ENCODE results near the gene CELSR3. TPM values are rescaled to one million over a fixed set of nuclear protein-coding genes. Genes with fewer than 3 reads are reported as not detected.

The CELSR3 gene
- total and polyA plus RNA-seq, 4 donors: 0.16 to 0.37 (median 0.26) TPM

DNA sequence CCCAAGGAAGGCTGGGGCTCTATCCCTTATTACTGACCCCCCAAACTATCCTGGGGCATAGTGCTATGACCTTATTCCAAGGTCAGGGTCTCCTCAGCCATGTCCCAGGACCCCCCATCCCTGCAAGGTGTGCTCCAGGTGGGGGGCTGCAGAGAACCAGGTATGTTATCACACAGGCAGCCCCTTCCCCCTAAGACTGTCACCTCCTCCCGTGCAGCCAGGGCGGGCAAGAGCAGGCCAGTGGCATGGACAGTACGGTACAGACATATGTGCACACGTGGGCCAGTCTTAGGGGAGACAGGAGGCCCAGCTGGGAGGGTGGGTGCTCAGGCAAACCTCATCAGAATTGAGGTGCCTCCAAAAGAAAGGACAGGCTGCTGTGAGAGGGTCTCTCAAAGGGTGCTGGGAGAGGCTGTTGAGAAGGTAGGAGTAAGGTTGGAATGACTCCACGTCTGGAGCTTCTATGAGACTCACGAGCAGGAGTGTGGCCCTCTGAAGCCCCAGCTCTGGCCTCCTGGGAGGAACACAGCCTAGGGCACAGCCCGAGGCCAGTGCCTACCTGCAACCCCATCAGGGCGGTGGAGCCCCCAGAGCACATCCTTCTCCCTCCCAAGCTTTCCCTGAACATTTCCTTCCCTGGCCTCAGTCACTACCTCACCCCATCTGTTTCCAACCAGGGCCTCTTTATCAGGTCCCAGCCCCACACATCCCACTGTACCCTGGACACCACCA, 65.8 kb downstream of the CELSR3 start:
- no peak for DNase-seq (ENCODE audit: low spot score)
- H3K27me3 ChIP-seq (ENCODE audit: control insufficient read depth in 4 of 4, insufficient read depth in 4 of 4, low read length in 3 of 4): no peaks in the 10 kb centered on the region
- H3K4me3 ChIP-seq (ENCODE audit: low read depth in 1 of 3, low read length in 3 of 3): no peak overlapping the region
- no peaks in the 10 kb centered on the region for H3K9me3 ChIP-seq (ENCODE audit: control insufficient read depth in 4 of 4, low read length in 3 of 4)
- TF ChIP-seq HNF4A (conservative IDR thresholded peaks at IDR 0.05): no peak
- no peak for TF ChIP-seq TAF1 (conservative IDR thresholded peaks at IDR 0.05)
- TF ChIP-seq MAX (IDR thresholded peaks at IDR 0.05): no peak
- no peak for TF ChIP-seq NR2F2 (IDR thresholded peaks at IDR 0.05)
- no peak for TF ChIP-seq GABPA (IDR thresholded peaks at IDR 0.05 in 1 of 2, conservative IDR thresholded peaks at IDR 0.05 in 1 of 2)
- no peak for TF ChIP-seq HNF4G (IDR thresholded peaks at IDR 0.05)
- TF ChIP-seq, protein P1, sequence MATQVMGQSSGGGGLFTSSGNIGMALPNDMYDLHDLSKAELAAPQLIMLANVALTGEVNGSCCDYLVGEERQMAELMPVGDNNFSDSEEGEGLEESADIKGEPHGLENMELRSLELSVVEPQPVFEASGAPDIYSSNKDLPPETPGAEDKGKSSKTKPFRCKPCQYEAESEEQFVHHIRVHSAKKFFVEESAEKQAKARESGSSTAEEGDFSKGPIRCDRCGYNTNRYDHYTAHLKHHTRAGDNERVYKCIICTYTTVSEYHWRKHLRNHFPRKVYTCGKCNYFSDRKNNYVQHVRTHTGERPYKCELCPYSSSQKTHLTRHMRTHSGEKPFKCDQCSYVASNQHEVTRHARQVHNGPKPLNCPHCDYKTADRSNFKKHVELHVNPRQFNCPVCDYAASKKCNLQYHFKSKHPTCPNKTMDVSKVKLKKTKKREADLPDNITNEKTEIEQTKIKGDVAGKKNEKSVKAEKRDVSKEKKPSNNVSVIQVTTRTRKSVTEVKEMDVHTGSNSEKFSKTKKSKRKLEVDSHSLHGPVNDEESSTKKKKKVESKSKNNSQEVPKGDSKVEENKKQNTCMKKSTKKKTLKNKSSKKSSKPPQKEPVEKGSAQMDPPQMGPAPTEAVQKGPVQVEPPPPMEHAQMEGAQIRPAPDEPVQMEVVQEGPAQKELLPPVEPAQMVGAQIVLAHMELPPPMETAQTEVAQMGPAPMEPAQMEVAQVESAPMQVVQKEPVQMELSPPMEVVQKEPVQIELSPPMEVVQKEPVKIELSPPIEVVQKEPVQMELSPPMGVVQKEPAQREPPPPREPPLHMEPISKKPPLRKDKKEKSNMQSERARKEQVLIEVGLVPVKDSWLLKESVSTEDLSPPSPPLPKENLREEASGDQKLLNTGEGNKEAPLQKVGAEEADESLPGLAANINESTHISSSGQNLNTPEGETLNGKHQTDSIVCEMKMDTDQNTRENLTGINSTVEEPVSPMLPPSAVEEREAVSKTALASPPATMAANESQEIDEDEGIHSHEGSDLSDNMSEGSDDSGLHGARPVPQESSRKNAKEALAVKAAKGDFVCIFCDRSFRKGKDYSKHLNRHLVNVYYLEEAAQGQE (IDR thresholded peaks at IDR 0.05): no peak
- TF ChIP-seq RAD21 (IDR thresholded peaks at IDR 0.05): no peak
- TF ChIP-seq SP1 (IDR thresholded peaks at IDR 0.05): no peak
- TF ChIP-seq EGR1 (IDR thresholded peaks at IDR 0.05; ENCODE audit: low read depth in 2 of 2): no peak
- TF ChIP-seq RXRA (IDR thresholded peaks at IDR 0.05): no peak
- H3K4me1 ChIP-seq (ENCODE audit: control insufficient read depth in 4 of 4, insufficient read depth in 4 of 4, low read length in 3 of 4): peaks cover 0 to 4% (median 0%) of the 10 kb centered on the region in 4 donors
- H3K36me3 ChIP-seq (ENCODE audit: control insufficient read depth in 4 of 4, insufficient read depth in 3 of 4, low read depth in 1 of 4, low read length in 3 of 4): peaks cover 10 to 45% (median 32%) of the 10 kb centered on the region in 4 donors
- WGBS: 85% methylated on average over 8 of the region's 8 CpGs
- no peak overlapping the region for H3K27ac ChIP-seq (ENCODE audit: low read depth in 1 of 2, low read length in 2 of 2)
- H3K9ac ChIP-seq (ENCODE audit: low read depth in 1 of 2, low read length in 2 of 2): no peak overlapping the region

DNA sequence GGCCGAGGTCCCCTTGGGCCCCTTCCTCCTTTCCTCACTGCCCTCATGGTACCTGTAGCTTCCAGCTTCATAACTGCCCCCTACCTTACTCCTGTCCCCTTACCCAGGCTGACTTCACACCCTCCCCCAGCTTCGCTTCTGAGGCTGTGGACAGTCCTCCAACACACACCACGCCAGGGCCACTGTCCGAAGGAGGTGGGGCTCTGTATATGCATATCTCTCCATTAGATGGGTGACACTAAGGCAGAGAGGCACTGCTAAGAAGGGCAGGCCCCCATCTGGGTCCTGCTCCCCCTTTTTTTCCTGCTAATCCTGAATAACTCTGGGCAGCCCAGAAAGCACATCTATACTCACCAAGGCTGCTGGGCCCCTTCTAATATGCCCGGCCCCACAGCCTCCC, 66.5 kb downstream of the CELSR3 start:
- H3K4me1 ChIP-seq (ENCODE audit: control insufficient read depth in 4 of 4, insufficient read depth in 4 of 4, low read length in 3 of 4): peaks cover 0 to 4% (median 0%) of the 10 kb centered on the region in 4 donors
- TF ChIP-seq FOXA1 (IDR thresholded peaks at IDR 0.05) (no peak), RAD21 (IDR thresholded peaks at IDR 0.05) (no peak), EGR1 (IDR thresholded peaks at IDR 0.05; ENCODE audit: low read depth in 2 of 2) (no peak), YY1 (IDR thresholded peaks at IDR 0.05) (no peak), HNF4G (IDR thresholded peaks at IDR 0.05) (no peak), TAF1 (conservative IDR thresholded peaks at IDR 0.05) (no peak), FOXA2 (IDR thresholded peaks at IDR 0.05) (no peak), RXRA (IDR thresholded peaks at IDR 0.05) (no peak), MAX (IDR thresholded peaks at IDR 0.05) (no peak), NR2F2 (IDR thresholded peaks at IDR 0.05) (no peak), HNF4A (conservative IDR thresholded peaks at IDR 0.05) (no peak), JUND (IDR thresholded peaks at IDR 0.05) (no peak)
- TF ChIP-seq, protein P2, sequence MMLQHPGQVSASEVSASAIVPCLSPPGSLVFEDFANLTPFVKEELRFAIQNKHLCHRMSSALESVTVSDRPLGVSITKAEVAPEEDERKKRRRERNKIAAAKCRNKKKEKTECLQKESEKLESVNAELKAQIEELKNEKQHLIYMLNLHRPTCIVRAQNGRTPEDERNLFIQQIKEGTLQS (IDR thresholded peaks at IDR 0.05): no peak
- TF ChIP-seq, protein P1 (IDR thresholded peaks at IDR 0.05): no peak
- H3K27me3 ChIP-seq (ENCODE audit: control insufficient read depth in 4 of 4, insufficient read depth in 4 of 4, low read length in 3 of 4): no peaks in the 10 kb centered on the region
- H3K36me3 ChIP-seq (ENCODE audit: control insufficient read depth in 4 of 4, insufficient read depth in 3 of 4, low read depth in 1 of 4, low read length in 3 of 4): peaks cover 8 to 38% (median 27%) of the 10 kb centered on the region in 4 donors
- WGBS: 82% methylated on average over 5 of the region's 5 CpGs
- no peak overlapping the region for H3K9ac ChIP-seq (ENCODE audit: low read depth in 1 of 2, low read length in 2 of 2)
- no peak overlapping the region for H3K27ac ChIP-seq (ENCODE audit: low read depth in 1 of 2, low read length in 2 of 2)
- H3K4me3 ChIP-seq (ENCODE audit: low read depth in 1 of 3, low read length in 3 of 3): no peak overlapping the region
- no peaks in the 10 kb centered on the region for H3K9me3 ChIP-seq (ENCODE audit: control insufficient read depth in 4 of 4, low read length in 3 of 4)
- DNase-seq (ENCODE audit: low spot score): no peak
